SU-DHL-6 (cell line): ENCODE measurements around the gene LRIG1.

Experiments used
- EZH2phosphoT487 ChIP-seq: fragments of 200-600 bp; sonication (generic), shearing (Covaris generic); conservative IDR thresholded peaks from 2 replicates; pipeline ENCODE4 v1.6.1; 2018; ENCODE audit warnings: mild to moderate bottlenecking, antibody characterized with exemption, low read length, moderate library complexity, mixed read lengths
- TF ChIP-seq, protein P1 (sequence below): fragments of 200-600 bp; sonication (generic); IDR thresholded peaks from one replicate; pipeline ENCODE4 v1.5.1; 2017; ENCODE audit warnings: antibody characterized with exemption, mild to moderate bottlenecking, low read length, moderate library complexity; ENCODE audit not compliant: insufficient read depth, poor library complexity, severe bottlenecking

DNA sequence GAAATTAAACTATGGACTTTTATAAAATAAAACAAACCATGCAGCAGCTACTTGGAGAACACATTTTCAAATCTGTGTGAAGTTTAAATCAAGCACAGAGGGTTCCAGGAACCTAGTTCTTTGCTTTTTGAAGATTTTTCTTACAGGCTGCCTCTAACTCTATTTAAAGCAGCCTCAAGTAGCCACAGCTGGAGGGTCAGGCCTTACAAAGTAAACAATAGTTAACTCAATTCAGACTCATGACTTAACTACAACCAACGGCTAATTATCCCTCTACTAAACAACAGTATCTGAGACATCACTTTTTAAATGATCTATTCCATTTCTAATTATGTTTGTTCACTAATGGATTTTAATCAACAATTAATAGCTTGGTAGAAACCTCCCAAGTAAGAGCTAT is 9.8 kb downstream of the LRIG1 start:
- TF ChIP-seq, protein P1, sequence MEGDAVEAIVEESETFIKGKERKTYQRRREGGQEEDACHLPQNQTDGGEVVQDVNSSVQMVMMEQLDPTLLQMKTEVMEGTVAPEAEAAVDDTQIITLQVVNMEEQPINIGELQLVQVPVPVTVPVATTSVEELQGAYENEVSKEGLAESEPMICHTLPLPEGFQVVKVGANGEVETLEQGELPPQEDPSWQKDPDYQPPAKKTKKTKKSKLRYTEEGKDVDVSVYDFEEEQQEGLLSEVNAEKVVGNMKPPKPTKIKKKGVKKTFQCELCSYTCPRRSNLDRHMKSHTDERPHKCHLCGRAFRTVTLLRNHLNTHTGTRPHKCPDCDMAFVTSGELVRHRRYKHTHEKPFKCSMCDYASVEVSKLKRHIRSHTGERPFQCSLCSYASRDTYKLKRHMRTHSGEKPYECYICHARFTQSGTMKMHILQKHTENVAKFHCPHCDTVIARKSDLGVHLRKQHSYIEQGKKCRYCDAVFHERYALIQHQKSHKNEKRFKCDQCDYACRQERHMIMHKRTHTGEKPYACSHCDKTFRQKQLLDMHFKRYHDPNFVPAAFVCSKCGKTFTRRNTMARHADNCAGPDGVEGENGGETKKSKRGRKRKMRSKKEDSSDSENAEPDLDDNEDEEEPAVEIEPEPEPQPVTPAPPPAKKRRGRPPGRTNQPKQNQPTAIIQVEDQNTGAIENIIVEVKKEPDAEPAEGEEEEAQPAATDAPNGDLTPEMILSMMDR = no peak
- no peak for TF ChIP-seq EZH2phosphoT487
